Measurements from ENCODE around the gene SYT2.
"Not testable (repeated sequence)": the region's sequence is repeated elsewhere in the genome, so short reads cannot be mapped to it uniquely, and the experiment has no call there.

SYT2 gene

DNA sequence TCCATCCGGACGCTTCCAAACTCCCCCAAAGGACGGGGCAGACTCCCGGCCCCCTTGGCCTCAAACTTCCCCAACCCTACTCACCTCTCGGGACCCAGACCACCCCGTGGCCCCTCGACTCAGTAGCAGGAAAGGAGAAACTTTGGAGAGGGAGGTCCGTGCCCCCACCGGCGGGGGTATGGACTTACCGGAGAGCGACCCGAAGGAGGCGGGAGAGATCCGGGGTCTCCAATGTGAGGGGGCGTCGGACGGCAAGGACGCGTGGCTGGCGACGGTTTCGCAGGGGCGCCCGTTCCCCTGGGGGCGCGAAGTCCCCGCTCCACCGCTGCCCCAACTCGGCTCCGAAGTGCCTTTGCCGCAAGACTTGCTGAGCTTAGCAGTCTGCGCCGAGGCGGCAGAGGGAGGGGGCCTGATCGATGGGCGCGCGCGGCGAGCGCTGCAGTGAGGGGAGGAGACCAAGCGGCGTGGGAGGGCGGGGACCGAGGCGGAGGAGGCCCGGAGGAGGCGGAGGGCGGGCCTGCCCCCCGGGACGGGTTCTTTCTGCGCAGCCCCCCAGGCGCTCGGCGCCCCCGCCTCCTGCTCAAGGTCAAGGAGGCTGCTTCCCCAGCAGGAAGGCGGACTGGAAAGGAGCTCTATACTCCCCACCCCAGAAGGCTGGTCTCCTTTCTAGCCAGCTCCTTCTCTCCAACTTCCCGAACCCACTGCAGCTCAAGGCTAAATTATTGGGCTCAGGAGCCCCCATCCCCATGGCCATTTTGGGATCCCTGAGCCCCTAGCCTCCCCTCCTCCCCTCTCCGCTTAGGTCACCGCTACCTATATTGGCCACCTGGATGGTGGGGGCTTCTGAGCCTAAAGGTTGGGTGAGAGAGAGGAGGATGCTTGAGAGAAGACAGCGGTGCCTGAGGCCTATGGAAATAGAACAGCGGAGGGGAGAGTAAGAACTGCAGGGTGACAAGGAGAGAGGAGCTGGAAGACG, at the start of gene SYT2:
Gene SYT2, minus strand, starts transcription at position 385 of the 976 bp plus-strand sequence. CDS start 104,682 bp downstream, outside the sequence.
- peak; percentile 62 for DNase-seq

DNA sequence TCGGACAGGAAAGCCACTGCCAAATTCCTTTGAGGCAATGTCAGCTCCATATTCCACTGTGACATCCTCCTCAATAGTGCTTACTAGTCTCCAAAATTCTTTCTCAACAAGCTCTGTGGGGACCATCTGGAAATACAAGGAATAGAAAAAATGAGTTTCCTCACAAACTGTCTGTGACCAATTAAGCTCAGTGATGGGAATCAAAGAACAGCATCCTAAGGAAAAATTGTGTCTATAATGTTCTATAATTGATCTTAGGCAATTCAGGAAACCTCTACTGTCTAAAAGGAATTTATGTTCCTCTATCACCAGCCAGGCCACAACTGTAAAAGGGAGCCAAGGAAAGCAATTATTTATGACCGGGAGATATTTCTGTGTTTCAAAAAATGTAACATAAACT, 46.1 kb upstream of the SYT2 start:
- no peak for DNase-seq

DNA sequence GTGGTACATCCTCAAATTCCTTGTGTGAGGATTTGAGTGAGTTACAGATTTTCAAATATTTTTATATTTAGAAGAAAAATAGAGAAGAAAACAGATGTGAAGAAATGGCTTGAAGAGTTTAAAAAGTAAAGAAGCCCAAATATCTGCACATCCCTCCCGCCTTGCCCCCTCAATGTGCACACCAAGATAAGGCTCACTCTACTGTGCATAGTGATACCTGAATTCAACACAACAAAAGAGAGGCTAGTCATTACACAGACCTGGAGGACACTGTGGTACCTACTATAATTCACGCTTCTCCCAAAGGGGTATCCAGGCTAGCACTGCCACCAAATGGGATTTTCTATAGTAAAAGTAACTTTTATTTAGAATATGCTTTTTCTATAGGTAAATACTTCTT, 44.0 kb upstream of the SYT2 start:
- no peak for DNase-seq

DNA sequence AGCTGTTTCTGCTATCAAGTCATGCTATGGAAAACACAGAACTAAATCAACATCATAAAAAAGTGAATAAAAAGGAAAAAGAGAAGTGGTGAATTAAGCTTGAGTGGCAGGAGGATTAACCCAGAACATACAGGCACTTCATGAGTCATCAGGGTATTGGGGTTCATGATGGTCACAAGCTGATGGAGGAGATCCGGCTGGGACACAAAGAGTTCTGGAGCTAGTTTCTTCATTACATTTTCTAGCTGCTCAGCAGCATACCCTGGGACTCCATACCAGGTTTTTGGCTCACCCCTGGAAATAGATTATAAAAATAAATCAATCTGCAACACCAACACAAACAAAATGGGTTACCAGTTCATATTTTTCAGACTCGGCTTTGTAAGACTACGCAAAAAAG, 42.5 kb upstream of the SYT2 start:
- DNase-seq: no peak

DNA sequence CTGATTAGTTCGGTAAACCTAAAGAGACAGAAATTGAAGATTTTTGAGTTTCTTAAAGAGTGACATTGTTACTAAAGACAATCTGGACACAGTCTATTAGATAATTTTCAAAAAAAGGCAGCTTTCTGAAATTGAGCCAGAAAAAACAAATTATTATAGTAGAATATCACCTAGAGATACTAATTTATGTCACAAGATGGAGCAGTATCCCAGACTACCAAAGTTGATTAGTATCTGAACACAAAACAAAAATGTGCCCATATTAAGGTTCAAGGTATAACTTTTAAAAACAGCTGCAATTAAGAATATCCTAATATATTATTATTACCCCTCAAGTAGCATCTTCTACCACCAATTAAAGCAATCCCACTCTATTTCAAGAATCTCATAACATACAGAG, 40.5 kb upstream of the SYT2 start:
- no peak for DNase-seq

DNA sequence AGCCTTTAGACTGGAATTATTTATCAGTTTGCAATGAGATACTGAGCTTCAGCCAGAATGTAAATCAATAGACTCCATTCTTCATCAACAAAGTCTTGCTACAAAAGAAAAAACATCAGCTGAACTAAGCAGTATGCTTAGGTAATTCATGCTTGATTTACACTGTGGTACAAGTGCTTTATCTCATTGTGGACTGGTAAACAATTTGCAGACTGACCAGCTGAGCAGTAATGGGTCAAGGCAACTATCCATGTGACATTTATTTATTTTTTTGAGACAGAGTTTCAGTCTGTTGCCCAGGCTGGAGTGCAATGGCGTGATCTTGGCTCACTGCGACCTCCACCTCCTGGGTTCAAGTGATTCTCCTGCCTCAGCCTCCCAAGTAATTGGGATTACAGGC, 39.8 kb upstream of the SYT2 start:
- no peak for DNase-seq

DNA sequence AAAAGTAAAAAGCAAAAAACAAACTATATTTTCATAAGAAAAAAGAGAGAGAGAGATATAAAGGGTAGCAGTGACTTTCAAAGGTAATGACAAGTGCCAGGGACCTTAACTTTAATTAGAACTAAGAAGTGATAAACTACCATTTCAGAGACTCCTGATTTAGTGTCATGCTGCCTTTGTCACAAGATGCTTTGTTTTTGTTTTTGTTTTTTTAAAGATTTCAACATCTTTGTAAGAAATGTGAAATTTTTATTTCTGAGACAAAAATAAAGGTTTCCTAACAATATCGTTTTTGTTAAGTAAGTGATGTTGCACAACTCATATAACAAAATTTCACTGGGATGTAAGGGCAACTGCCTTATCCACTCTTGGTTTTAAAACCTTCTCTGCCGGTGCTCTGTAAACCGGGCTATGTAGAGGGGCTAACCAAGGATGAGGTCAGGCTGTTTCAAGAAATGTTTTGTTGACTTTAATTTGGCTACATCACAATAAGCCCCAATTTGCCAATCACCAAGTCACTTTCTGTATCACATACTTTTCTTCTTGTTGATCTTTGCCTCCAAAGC, 35.2 kb upstream of the SYT2 start:
- no peak for DNase-seq

DNA sequence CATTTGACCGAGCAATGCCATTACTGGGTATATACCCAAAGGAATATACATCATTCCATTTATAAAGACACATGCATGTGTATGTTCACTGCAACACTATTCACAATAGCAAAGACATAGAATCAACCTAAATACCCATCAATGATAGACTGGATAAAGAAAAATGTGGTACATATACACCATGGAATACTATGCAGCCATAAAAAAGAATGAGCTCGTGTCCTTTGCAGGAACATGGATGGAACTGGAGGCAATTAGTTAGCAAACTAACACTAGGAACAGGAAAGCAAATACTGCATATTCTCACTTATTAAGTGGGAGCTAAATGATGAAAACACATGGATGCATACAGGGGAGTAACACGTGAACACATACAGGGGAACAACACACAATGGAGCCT, 34.5 kb upstream of the SYT2 start:
- DNase-seq: not testable (repeated sequence)

DNA sequence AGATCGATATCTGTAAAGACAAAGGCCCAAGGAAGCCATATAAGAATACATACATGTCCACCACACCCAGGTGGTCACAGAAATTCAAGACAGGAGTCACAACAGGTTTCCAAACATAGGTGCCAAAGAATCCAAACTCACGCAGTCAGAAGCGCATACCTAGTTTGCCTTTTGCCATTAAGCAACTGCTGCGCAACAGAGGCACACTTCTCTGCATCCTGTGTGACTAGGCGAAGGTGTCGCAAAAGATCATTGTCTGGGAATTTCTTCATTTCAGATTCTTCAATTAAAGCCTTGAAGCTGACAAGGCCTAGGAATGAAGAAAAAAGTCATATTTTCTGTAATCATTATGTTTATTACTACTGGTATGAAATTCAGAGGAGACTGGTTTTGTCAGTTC, 32.2 kb upstream of the SYT2 start:
- DNase-seq: no peak

DNA sequence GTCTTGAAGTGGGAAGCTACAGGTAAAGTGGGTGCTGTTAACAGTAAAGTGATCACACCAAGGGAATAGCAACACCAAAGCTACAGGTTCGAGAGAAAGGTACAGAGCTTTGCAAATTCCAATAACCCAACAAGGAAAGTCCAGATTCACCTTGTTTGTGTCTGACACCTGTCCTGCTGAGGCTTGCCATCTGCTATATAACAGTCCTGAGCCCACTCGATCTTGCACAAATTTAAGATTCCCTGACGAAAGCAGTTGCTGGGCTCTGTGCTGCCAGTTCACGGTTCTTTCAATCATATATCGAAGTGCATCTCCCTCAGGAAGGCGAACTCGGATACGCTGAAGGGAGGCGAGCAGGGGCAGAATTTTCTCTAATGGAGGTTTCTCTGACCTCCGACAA, 23.0 kb upstream of the SYT2 start:
- no peak for DNase-seq

DNA sequence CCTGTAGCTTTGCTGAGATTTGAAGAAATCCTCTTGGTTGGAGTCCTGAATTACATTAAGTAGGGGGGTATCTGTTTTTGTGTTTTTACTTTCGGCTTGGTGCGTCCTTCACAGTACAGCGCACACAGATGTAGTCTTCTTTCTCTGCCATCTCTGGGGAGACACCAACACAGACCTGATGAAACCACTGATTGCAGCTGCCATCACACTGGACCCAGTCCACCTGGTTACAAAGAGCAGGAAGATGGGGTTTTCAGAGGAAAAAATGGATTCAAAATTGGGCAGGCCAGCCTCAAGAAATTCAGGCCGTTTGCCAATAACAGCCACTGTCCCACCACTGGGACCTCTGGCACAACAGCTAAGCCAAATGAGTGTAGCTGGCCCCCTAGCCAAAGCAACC, 18.7 kb upstream of the SYT2 start:
- no peak for DNase-seq

DNA sequence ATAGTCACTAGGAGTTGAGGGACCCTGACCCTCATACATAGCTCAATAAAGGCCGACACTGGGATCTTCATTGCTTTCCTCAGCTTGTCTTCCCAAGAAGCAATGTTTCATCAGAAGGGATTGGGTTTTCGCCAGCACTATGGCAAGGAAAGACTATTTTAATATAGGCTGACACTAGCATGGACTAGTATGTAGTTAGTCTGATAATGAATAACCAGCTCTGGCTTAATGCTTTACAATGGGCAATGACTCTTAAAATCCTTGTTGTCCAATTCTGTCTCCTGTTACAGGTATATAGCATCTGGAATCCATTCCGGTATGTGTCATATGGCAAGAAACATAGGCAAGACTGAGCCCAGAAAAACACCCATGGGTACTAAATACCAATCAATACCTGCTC, 15.3 kb upstream of the SYT2 start:
- no peak for DNase-seq

DNA sequence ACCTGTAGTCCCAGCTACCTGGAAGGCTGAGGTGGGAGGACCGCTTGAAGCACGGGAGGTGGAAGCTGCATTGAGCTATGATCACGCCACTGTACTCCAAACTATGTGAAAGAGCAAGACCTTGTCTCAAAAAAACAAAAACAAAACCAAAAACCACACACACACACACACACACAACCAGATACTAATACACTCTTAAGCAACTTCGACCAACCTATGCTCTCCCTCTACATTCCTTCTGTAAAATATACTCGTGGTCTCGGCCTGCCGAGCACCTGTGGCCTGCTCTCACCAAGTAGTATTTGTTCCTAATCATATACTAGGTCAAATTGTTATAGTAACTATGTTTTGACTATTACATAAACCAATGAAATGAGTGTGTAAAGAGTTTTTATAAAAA, 13.5 kb upstream of the SYT2 start:
- no peak for DNase-seq

DNA sequence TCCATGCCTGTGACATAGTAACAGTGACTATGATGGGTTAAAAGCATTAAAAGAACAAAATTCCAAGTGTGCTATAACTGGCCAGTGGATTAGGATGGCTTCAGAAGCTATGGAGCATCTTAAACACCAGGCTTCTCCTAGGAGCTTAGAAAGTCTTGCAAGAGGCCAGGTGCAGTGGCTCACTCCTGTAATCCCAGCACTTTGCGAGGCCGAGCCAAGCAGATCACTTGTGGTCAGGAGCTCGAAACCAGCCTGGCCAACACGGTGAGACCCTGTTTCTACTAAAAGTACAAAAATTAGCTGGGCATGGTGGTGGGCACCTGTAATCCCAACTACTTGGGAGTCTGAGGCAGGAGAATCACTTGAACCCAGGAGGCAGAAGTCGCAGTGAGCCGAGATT, 12.8 kb upstream of the SYT2 start:
- DNase-seq: not testable (repeated sequence)

DNA sequence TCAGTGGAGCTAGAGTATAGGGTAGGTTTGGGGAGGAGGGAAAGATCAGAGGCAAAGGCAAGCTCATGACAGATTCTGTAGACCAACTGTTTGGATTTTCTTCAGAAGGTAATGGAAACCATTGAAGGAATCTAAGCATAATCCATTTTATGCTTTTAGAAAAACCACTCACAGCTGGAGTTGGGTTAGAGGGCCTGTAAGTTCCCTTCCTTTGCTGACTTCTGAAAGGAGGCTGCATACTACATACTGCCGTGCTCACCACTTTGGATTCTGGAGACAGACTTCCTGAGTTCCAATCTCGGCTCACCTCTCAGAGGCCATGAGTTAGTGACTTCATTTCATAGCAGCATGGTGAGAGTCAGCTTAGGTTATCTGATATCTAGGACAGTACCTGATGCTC, 6.4 kb upstream of the SYT2 start:
- DNase-seq: no peak

DNA sequence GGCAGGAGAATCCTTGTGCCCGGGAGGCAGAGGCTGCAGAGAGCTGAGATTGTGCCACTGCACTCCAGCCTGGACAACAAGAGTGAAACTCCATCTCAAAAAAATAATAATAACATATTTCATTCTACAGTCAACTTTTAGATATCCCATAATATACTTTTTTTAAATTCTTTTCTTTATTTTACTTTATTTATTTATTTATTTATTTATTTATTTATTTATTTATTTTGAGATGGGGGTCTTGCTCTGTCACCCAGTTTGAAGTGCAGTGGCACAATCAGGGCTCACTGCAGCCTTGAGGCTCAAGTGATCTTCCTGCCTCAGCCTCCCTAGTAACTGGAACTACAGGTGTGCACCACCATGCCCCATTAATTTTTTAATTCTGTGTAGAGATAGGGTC, 3.9 kb upstream of the SYT2 start:
- not testable (repeated sequence) for DNase-seq

DNA sequence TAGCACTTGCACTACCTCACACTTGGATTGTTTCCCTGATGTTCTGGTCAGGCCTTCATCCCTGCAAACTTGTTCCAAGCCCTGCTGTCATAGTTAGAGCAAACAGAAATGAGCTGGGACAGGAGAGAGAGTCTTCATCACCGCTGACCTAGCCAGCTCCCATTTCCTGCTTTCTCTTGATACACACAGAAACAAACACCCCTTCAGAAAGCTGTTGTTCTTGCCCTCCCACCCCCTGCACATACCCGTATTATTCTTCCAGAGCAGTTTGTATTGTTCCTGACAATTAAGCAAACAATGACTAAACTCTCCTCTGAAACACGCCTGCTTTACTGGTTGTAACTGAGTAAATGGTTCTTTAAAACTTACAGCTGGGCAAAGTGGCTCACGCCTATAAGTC, 2.9 kb upstream of the SYT2 start:
- DNase-seq: no peak

DNA sequence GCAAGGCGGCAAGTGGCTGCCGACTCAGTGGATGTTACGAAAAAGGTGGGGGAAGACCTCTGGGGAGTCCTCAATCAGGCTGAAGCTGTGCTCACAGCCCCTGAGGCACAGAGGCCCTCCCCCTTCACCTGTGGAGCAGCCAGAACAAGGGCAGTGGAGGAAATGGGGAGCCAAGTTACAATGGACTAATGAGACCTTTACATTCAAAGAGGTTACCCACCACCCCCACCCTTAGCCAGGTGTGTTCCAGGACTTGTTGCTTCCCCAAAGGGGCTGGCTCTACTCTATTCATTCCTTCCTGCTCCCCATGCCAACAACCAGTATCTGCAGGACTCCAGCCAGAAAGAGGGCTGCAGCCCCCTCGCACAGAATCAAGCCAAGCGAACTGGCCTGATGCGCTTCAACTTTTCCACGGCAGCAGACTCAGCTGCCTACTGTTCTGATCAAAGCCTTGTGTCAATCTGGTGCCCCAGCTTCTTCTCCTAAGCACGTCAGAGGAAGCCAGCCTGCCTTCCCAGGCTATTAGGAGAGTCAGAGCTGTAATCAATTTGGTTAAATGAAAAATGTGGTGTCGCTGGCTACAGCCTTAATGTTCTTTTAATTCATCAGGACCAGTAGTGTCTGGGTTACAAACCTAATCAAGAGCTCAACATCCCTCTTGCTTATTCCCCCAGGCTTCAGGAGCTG, 1.8 kb upstream of the SYT2 start:
- DNase-seq: no peak

DNA sequence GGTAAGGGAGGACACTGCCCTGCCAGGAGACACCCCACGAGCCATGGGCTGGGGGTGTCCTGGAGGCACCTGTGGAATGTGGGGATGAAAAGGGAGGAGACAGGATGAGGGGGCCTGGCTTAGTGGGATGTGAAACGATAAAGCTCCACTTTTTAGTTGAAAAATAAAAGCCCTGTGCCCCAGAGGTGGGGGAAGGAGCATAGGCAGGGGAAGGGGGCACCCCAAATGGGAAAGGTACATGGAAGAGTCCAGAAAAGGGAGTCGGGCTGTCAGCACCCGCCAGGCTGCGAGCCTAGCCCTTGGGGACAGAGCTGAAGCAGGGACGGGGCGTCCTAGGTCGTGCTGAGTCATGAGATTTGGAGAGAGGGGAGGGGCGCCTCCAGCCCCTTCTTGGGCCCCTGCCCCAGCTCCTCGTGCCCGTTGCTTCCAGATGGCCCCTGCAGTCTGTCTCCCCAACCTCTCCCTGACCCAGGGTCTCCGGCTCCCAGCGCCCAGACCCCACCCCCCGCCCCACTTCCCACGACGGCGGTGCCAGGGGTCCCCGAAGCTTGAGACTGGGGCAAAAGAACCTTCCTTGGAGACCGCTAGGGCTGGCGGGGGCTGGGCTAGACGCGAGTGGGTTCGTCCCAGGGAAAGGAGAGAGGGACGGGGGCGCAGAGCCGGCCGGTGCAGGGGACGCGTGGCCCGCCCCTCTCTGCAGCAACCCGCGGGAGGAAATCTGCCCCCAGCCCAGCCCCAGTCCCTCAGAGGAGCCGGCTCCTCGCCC, 795 bp downstream of the SYT2 start:
- no peak for DNase-seq

DNA sequence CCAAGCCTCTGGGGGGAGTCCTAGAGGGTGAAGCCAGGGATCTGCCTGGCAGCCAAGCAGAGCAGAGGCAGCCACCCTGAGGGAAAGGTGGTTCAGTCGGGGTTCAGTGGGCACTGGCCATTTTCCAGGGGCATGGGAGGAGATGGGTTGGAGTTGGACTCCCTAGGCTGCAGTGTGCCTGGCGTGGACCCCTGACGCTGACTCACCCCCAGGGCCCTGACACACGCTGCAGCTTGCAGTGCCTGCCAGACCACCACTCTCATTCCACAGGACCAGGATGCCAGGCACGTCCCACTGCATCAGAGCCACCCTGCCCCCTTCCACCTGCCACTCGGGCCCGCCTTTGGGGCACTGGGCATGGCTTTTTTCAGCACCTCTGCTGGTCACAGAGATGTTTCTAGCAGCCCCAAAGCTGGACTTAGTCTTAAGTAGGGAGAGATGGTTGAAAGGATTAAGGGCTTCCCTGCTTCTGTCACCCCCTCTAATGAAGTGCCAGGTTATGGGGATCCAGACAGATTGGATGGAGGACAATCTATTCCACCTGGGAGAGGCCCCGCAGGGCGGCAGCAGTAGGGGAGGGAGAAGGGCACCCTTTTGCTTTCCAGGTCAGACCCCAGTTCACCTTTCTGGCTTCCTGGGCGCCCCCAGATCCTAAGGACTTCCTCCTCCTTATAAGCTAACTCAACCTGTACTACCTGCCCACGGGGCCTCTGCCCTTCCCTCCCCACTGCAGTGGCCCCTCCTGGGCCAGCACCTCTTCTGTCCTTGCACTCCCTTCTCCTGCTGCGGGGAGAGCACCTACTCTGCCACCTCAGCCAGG, 1.6 kb downstream of the SYT2 start:
- no peak for DNase-seq

DNA sequence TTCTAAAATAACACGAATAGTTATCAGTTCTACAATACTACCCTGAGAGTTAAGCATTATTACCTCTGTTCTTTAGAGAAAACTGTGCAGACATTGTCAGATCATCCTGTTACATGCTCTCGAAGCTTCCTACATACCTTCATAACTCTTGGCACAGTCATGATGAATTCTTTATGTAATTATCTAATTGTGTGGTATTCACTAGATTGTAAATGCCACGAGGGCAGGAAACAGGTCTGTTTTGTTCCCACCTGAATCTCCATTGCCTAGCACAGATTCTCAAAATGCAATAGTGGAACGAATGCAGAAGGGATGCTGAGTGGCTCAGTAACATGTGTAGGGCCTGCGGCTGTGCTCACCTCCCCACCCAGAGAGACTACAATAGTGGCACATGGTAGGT, 3.4 kb downstream of the SYT2 start:
- DNase-seq: no peak

DNA sequence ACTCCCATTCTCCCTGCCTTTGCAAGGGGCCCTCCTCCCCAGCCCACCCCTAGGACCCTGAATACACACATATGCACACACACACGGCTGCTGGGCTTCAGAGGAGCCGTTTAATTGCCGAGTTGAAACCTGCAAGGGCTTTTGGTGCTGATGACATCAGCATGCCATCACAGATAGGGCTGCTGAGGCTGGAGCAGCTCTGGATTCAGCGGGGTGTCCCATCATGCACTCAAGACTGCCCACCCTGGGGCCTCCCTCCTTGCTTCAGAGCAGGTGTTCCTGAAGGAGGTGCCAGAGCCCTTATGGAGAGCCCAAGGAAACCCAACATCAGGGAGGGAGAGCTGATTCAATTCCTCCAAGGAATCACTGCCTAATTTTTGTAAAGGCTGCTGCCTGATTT, 5.7 kb downstream of the SYT2 start:
- DNase-seq: no peak
